ENCODE measurements around the gene DDX59. TPM values are rescaled to one million over a fixed set of nuclear protein-coding genes. Genes with fewer than 3 reads are reported as not detected.
A peak's percentile ranks its signal among the peaks of the same experiment; 100 is the strongest.

The DDX59 gene
- total RNA-seq, 2 experiments from 2014 or later: 24.6 to 28.7 TPM

- ChIA-PET CTCF (ENCODE audit: unreplicated experiment) (no interaction called here), POLR2A (no interaction called here)
- no peak for TF ChIP-seq EZH2phosphoT487 (IDR thresholded peaks at IDR 0.05; ENCODE audit: borderline replicate concordance, low read depth, low read length)
- TF ChIP-seq, protein P1, sequence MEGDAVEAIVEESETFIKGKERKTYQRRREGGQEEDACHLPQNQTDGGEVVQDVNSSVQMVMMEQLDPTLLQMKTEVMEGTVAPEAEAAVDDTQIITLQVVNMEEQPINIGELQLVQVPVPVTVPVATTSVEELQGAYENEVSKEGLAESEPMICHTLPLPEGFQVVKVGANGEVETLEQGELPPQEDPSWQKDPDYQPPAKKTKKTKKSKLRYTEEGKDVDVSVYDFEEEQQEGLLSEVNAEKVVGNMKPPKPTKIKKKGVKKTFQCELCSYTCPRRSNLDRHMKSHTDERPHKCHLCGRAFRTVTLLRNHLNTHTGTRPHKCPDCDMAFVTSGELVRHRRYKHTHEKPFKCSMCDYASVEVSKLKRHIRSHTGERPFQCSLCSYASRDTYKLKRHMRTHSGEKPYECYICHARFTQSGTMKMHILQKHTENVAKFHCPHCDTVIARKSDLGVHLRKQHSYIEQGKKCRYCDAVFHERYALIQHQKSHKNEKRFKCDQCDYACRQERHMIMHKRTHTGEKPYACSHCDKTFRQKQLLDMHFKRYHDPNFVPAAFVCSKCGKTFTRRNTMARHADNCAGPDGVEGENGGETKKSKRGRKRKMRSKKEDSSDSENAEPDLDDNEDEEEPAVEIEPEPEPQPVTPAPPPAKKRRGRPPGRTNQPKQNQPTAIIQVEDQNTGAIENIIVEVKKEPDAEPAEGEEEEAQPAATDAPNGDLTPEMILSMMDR (conservative IDR thresholded peaks at IDR 0.05; ENCODE audit: low read length): no peak
- Histone ChIP-seq H3K79me2 (ENCODE audit: insufficient read depth, low read depth, low read length) (no peaks in the 10 kb centered on the region), H4K20me1 (ENCODE audit: insufficient read depth, low read length) (no peaks in the 10 kb centered on the region), H3K4me1 (ENCODE audit: insufficient read depth, low read length, poor library complexity, severe bottlenecking) (peaks cover 14% of the 10 kb centered on the region), H2AFZ (ENCODE audit: low read length) (no peak overlapping the region), H3K9me2 (ENCODE audit: insufficient read depth, low read length) (no peaks in the 10 kb centered on the region), H3K36me3 (ENCODE audit: insufficient read depth, low read length) (peaks cover 35% of the 10 kb centered on the region), H3K27ac (ENCODE audit: low read depth, low read length, poor library complexity, severe bottlenecking) (peak overlapping the region; percentile 36), H3K9me3 (ENCODE audit: low read length) (no peaks in the 10 kb centered on the region), H3K4me2 (ENCODE audit: low read length) (peak overlapping the region; percentile 49), H3K4me3 (ENCODE audit: low read depth, low read length, poor library complexity, severe bottlenecking) (no peak overlapping the region)
- intact Hi-C loops (cut with micrococcal nuclease; ENCODE audit: unreplicated experiment): no loop called here
- DNase-seq (ENCODE audit: low spot score): peak; percentile 54
- BruUV-seq (replicated peaks): no TSS peak
These were observed 15.0 kb downstream of the DDX59 start for GRCh38 chr1:200654660-200655059.

DNA sequence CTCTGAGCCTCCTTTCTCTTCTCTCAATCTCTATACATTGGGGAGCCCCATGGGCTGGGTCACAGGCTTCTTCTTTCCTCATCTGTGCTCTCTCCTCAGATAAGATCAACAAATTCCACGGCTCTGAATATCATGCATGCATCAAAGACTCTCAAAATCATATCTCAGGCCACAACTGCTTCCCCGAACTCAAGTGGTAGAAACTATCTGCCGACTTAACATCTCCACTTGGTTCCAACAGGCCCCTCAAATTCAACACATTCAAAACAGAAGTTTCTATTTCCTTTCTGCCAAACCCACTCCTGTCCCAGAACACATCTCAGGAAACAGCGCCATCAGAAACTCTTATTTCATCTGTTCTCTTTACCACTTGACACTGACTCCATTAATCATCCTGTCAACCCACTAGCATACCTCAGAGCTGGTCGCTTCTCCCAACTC lies 16.7 kb downstream of the DDX59 start:
- no peak for DNase-seq (ENCODE audit: low spot score)
- Histone ChIP-seq H4K20me1 (ENCODE audit: insufficient read depth, low read length) (no peaks in the 10 kb centered on the region), H3K79me2 (ENCODE audit: insufficient read depth, low read depth, low read length) (no peaks in the 10 kb centered on the region), H3K9me2 (ENCODE audit: insufficient read depth, low read length) (no peaks in the 10 kb centered on the region), H3K36me3 (ENCODE audit: insufficient read depth, low read length) (peaks cover 30% of the 10 kb centered on the region), H3K4me2 (ENCODE audit: low read length) (no peak overlapping the region), H3K9me3 (ENCODE audit: low read length) (no peaks in the 10 kb centered on the region), H3K4me3 (ENCODE audit: low read depth, low read length, poor library complexity, severe bottlenecking) (no peak overlapping the region), H2AFZ (ENCODE audit: low read length) (no peak overlapping the region), H3K4me1 (ENCODE audit: insufficient read depth, low read length, poor library complexity, severe bottlenecking) (peaks cover 14% of the 10 kb centered on the region), H3K27ac (ENCODE audit: low read depth, low read length, poor library complexity, severe bottlenecking) (no peak overlapping the region)
- no TSS peak for BruUV-seq (replicated peaks)
- ChIA-PET POLR2A (interaction anchor here (0.5 to 0.7 kb wide), 3 partner anchors 13 to 97 kb away, joined by 3 to 4 read pairs (median 4); no protein-coding TSS in a partner anchor), CTCF (ENCODE audit: unreplicated experiment) (no interaction called here)
- TF ChIP-seq EZH2phosphoT487 (IDR thresholded peaks at IDR 0.05; ENCODE audit: borderline replicate concordance, low read depth, low read length): no peak
- TF ChIP-seq, protein P1 (conservative IDR thresholded peaks at IDR 0.05; ENCODE audit: low read length): no peak
- intact Hi-C loops (cut with micrococcal nuclease; ENCODE audit: unreplicated experiment): no loop called here

- no peaks in the 10 kb centered on the region for H3K9me3 ChIP-seq (ENCODE audit: low read length)
- H3K4me3 ChIP-seq (ENCODE audit: low read depth, low read length, poor library complexity, severe bottlenecking): no peak overlapping the region
- H3K27ac ChIP-seq (ENCODE audit: low read depth, low read length, poor library complexity, severe bottlenecking): no peak overlapping the region
- no peaks in the 10 kb centered on the region for H3K9me2 ChIP-seq (ENCODE audit: insufficient read depth, low read length)
- H3K79me2 ChIP-seq (ENCODE audit: insufficient read depth, low read depth, low read length): no peaks in the 10 kb centered on the region
- TF ChIP-seq, protein P1 (conservative IDR thresholded peaks at IDR 0.05; ENCODE audit: low read length): no peak
- TF ChIP-seq EZH2phosphoT487 (IDR thresholded peaks at IDR 0.05; ENCODE audit: borderline replicate concordance, low read depth, low read length): no peak
- no TSS peak for BruUV-seq (replicated peaks)
- peaks cover 14% of the 10 kb centered on the region for H3K4me1 ChIP-seq (ENCODE audit: insufficient read depth, low read length, poor library complexity, severe bottlenecking)
- intact Hi-C loops (cut with micrococcal nuclease; ENCODE audit: unreplicated experiment): no loop called here
- H2AFZ ChIP-seq (ENCODE audit: low read length): no peak overlapping the region
- no peaks in the 10 kb centered on the region for H4K20me1 ChIP-seq (ENCODE audit: insufficient read depth, low read length)
- ChIA-PET POLR2A (interaction anchor here (0.6 to 1.7 kb wide), 6 partner anchors 11 to 285 kb away, joined by 3 to 4 read pairs (median 4); no protein-coding TSS in a partner anchor), CTCF (ENCODE audit: unreplicated experiment) (no interaction called here)
- H3K36me3 ChIP-seq (ENCODE audit: insufficient read depth, low read length): peaks cover 27% of the 10 kb centered on the region
- DNase-seq (ENCODE audit: low spot score): no peak
- no peak overlapping the region for H3K4me2 ChIP-seq (ENCODE audit: low read length)
These were observed 17.3 kb downstream of the DDX59 start for GRCh38 chr1:200652378-200652777.
